Duodenal mucosa (tissue), 2 donors: ENCODE results near the gene REC114.
"Not testable (repeated sequence)": the region's sequence is repeated elsewhere in the genome, so short reads cannot be mapped to it uniquely, and the experiment has no call there.

Experiments used
- H3K27ac ChIP-seq: one replicate; pipeline ENCODE4 v1.7.0; 2013; ENCODE audit warnings: low read depth, low read length
- H3K27me3 ChIP-seq, 2 donors: one replicate each; pipeline ENCODE4 v1.7.0; 2013; ENCODE audit warnings: low read length in 2 of 2, control low read depth in 1 of 2; ENCODE audit not compliant: insufficient read depth in 2 of 2, control insufficient read depth in 1 of 2
- H3K36me3 ChIP-seq, 2 donors: one replicate each; pipeline ENCODE4 v1.7.0; 2013; ENCODE audit warnings: low read length in 2 of 2, control low read depth in 1 of 2; ENCODE audit not compliant: insufficient read depth in 2 of 2, control insufficient read depth in 1 of 2
- H3K4me1 ChIP-seq, 2 donors: one replicate each; pipeline ENCODE4 v1.7.0; 2013; ENCODE audit warnings: low read length in 2 of 2, control low read depth in 1 of 2; ENCODE audit not compliant: insufficient read depth in 2 of 2, control insufficient read depth in 1 of 2
- H3K4me3 ChIP-seq, 2 donors: one replicate each; pipeline ENCODE4 v1.7.0; 2013; ENCODE audit warnings: low read length in 2 of 2, low read depth in 1 of 2
- H3K9ac ChIP-seq, 2 donors: one replicate each; pipeline ENCODE4 v1.7.0; 2013; ENCODE audit warnings: low read length in 2 of 2, low read depth in 1 of 2
- H3K9me3 ChIP-seq, 2 donors: one replicate each; pipeline ENCODE4 v1.7.0; 2013; ENCODE audit warnings: low read length in 2 of 2, control low read depth in 1 of 2; ENCODE audit not compliant: control insufficient read depth in 1 of 2

The REC114 gene

GRCh38 chr15:73425510-73425909 lies 17.5 kb upstream of the REC114 start:
- H3K36me3 ChIP-seq: no peaks in the 10 kb centered on the region
- H3K4me1 ChIP-seq: no peaks in the 10 kb centered on the region
- no peaks in the 10 kb centered on the region for H3K9me3 ChIP-seq
- peaks cover 10 to 11% of the 10 kb centered on the region in 2 donors for H3K27me3 ChIP-seq
- H3K27ac ChIP-seq: no peak overlapping the region
- no peak overlapping the region for H3K4me3 ChIP-seq
- H3K9ac ChIP-seq: no peak overlapping the region

DNA sequence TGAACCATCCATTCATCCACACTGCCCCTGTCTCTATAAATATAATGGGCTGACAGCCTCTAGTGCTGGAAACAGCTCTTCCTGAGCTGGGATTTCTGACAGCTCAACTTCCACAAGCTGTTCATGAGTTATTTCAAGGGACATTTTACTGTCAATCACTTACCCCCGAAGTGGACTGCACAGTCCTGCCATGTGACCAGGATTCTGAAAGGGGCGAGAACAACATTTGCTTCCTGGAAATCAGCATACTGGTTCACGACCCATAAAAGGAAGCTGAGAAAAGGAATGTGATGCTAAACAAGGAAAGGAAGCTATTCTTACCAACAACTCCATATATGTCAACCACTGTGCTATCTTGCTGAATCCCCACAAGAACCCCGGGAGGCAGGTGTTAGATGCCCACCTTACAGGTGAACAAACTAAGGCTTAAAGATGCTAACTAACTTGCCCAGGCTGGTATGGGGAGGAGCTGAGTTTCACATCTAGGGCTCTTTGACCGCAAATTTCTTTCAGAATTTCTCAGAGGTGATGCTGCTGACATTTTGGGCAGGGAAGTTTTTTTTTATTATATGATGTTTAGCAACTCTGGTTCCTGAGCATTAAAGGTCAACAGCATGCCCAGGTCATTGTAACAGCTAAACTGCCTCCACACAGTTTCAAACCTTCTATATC lies 16.5 kb upstream of the REC114 start:
- peaks cover 9 to 13% of the 10 kb centered on the region in 2 donors for H3K27me3 ChIP-seq
- no peak overlapping the region for H3K4me3 ChIP-seq
- H3K9ac ChIP-seq: no peak overlapping the region
- H3K36me3 ChIP-seq: no peaks in the 10 kb centered on the region
- H3K27ac ChIP-seq: no peak overlapping the region
- H3K4me1 ChIP-seq: no peaks in the 10 kb centered on the region
- H3K9me3 ChIP-seq: no peaks in the 10 kb centered on the region

DNA sequence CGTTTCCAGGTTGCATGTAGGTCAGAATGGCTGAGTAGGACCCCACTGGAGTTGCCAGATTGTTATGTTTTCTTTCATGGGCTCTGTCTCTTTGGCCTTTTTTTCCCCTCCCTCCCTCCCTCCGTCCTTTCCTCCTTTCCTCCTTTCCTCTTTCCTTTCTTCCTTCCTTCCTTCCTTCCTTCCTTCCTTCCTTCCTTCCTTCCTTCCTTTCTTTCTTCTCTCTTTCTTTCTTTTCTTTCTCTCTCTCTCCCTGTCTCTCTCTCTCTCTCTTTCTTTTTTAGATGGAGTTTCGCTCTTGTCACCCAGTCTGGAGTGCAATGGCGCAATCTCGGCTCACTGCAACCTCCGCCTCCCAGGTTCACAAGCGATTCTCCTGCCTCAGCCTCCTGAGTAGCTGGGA lies 11.6 kb upstream of the REC114 start:
- not testable (repeated sequence) for H3K27ac ChIP-seq, H3K4me1 ChIP-seq, H3K9ac ChIP-seq, H3K36me3 ChIP-seq, H3K9me3 ChIP-seq, H3K4me3 ChIP-seq
- peaks cover 5 to 10% of the 10 kb centered on the region in 2 donors for H3K27me3 ChIP-seq

GRCh38 chr15:73433873-73434272 lies 9.1 kb upstream of the REC114 start:
- peaks cover 5 to 27% of the 10 kb centered on the region in 2 donors for H3K27me3 ChIP-seq
- H3K9ac ChIP-seq: no peak overlapping the region
- no peak overlapping the region for H3K4me3 ChIP-seq
- no peak overlapping the region for H3K27ac ChIP-seq
- H3K36me3 ChIP-seq: no peaks in the 10 kb centered on the region
- H3K9me3 ChIP-seq: no peaks in the 10 kb centered on the region
- no peaks in the 10 kb centered on the region for H3K4me1 ChIP-seq

DNA sequence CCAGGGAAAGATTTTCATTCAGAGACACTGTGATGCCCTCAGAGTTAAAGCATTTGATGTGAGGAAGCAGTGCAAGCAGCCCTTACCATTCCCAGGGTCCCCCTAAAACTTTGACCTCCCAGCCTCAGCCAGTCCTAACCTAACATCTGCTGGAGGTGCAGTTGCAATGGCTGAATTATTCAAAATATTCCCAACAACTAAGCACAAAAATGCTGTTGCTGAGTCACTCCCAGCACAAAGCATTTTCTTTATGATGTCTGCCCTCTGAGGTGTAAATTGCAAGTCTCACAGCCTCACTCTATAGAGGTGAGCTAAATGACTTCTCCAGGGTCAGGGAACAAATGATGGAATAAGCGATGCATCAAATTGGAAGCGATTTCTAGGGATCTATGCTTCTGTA lies 6.4 kb upstream of the REC114 start:
- no peaks in the 10 kb centered on the region for H3K36me3 ChIP-seq
- H3K9ac ChIP-seq: no peak overlapping the region
- no peak overlapping the region for H3K4me3 ChIP-seq
- H3K27ac ChIP-seq: no peak overlapping the region
- H3K9me3 ChIP-seq: no peaks in the 10 kb centered on the region
- no peaks in the 10 kb centered on the region for H3K4me1 ChIP-seq
- H3K27me3 ChIP-seq: peaks cover 5 to 20% of the 10 kb centered on the region in 2 donors

GRCh38 chr15:73437543-73438109 lies 5.3 kb upstream of the REC114 start:
- no peak overlapping the region for H3K9ac ChIP-seq
- no peaks in the 10 kb centered on the region for H3K36me3 ChIP-seq
- H3K9me3 ChIP-seq: no peaks in the 10 kb centered on the region
- H3K27ac ChIP-seq: no peak overlapping the region
- H3K27me3 ChIP-seq: peaks cover 5 to 20% of the 10 kb centered on the region in 2 donors
- H3K4me1 ChIP-seq: no peaks in the 10 kb centered on the region
- H3K4me3 ChIP-seq: no peak overlapping the region

DNA sequence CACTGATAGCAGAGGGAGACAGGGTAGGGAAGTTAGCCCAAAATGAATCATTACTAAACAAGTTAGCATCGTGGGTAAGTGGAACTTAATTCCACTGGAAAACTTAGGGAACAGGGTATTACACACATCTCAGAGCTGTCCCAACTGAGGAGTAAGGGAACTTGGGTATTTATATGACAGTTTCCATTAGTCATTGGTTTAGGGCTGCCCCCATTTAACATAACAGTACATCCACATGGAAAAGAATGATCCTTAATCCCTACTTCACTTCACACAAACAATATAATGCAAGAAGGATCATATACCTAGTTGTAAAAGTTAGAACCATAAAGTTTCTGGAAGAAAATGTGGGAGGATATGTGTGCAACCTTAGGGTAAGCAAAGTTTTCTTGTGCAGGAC lies 4.3 kb upstream of the REC114 start:
- Histone ChIP-seq H3K9ac (no peak overlapping the region), H3K4me3 (no peak overlapping the region), H3K9me3 (no peaks in the 10 kb centered on the region), H3K4me1 (no peaks in the 10 kb centered on the region), H3K36me3 (no peaks in the 10 kb centered on the region), H3K27ac (no peak overlapping the region), H3K27me3 (peaks cover 5 to 20% of the 10 kb centered on the region in 2 donors)

DNA sequence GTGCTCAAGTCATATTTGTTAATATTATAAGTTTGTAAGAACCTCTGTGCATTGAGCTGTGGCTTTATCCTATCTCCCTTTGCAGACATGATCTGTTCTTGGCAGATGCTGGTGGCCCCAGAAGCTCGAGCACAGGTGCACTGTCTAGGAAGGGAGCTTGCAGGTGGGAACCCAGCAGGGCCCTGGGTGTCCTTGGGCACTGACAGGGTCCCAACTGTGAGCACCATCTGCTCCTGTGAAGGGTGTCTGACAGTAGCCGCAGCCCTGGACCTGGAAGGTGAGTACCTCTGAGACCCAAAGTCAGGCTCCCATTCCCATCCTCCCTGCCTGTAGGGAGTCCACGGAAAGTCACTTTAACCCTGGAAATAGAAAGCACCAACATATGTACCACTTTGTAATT lies 2.4 kb upstream of the REC114 start:
- no peaks in the 10 kb centered on the region for H3K4me1 ChIP-seq
- peaks cover 0 to 20% of the 10 kb centered on the region in 2 donors for H3K27me3 ChIP-seq
- H3K4me3 ChIP-seq: no peak overlapping the region
- H3K27ac ChIP-seq: no peak overlapping the region
- H3K9ac ChIP-seq: no peak overlapping the region
- no peaks in the 10 kb centered on the region for H3K9me3 ChIP-seq
- no peaks in the 10 kb centered on the region for H3K36me3 ChIP-seq

DNA sequence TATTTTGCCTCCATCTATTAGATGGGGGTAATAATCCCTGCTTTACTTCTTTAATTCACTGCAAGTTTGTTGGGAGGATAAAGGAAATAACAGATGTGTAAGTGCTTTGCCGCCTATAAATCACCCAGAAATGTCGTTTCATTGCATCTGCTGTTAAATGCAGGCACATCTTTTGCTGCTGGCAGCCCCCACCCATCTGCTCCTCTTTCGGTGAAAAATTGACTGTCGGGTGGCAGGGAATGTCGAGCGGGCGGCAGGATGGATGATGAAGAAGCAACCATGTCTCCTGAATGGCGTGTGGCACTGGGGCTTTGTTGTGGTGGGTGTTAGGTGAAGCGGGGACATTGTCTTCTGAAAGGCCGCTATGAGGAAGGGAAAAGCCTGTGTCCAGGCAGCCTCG lies 543 bp upstream of the REC114 start:
- no peaks in the 10 kb centered on the region for H3K4me1 ChIP-seq
- no peak overlapping the region for H3K27ac ChIP-seq
- H3K4me3 ChIP-seq: no peak overlapping the region
- H3K9ac ChIP-seq: no peak overlapping the region
- H3K27me3 ChIP-seq: peaks cover 0 to 12% of the 10 kb centered on the region in 2 donors
- no peaks in the 10 kb centered on the region for H3K9me3 ChIP-seq
- no peaks in the 10 kb centered on the region for H3K36me3 ChIP-seq

DNA sequence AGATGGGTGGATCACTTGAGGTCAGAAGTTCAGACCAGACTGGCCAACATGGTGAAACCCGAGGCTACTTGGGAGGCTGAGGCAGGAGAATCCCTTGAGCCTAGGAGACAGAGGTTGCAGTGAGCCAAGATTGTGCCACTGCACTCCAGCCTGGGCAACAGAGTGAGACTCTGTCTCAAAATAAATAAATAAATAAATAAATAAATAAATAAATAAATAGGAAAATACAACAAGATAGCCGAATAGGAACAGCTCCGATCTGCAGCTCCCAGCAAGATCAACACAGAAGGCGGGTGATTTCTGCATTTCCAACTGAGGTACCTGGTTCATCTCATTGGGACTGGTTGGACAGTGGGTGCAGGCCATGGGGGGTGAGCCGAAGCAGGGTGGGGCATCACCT lies 4.5 kb downstream of the REC114 start:
- H3K36me3 ChIP-seq, H3K9me3 ChIP-seq, H3K27me3 ChIP-seq: not testable (repeated sequence)

More for the DNA sequence above, 4.5 kb downstream of the REC114 start:
- not testable (repeated sequence) for H3K4me1 ChIP-seq, H3K9ac ChIP-seq, H3K27ac ChIP-seq, H3K4me3 ChIP-seq
